NCI-H187 (cell line): ENCODE results near the gene NUP214.
"Not testable (repeated sequence)": the region's sequence is repeated elsewhere in the genome, so short reads cannot be mapped to it uniquely, and the experiment has no call there.

ENCODE experiments used
- DNase-seq, 2 experiments: peaks; one replicate each; lab custom pipeline; 2025; lab: John Stamatoyannopoulos, UW

NUP214 gene

GRCh38 chr9:131116281-131117120 lies 8.9 kb upstream of the NUP214 start:
- DNase-seq = no peak

- DNase-seq = no peak
Measured at GRCh38 chr9:131117121-131117761, 8.1 kb upstream of the NUP214 start.

- DNase-seq = no peak
Measured at GRCh38 chr9:131117762-131118145, 7.6 kb upstream of the NUP214 start.

GRCh38 chr9:131119600-131119999 lies 5.8 kb upstream of the NUP214 start:
- no peak for DNase-seq

GRCh38 chr9:131120620-131121228 lies 4.7 kb upstream of the NUP214 start:
- no peak for DNase-seq

GRCh38 chr9:131121346-131121745 lies 4.0 kb upstream of the NUP214 start:
- no peak for DNase-seq

GRCh38 chr9:131122158-131122557 lies 3.2 kb upstream of the NUP214 start:
- no peak for DNase-seq

GRCh38 chr9:131125038-131125287 lies 423 bp upstream of the NUP214 start:
- no peak for DNase-seq

GRCh38 chr9:131126059-131126426 lies 657 bp downstream of the NUP214 start:
- DNase-seq = no peak

GRCh38 chr9:131129183-131129582 lies 3.8 kb downstream of the NUP214 start:
- no peak for DNase-seq

- DNase-seq = peak in 1 of 2 experiments; percentile 1
Measured at GRCh38 chr9:131138676-131139075, 13.3 kb downstream of the NUP214 start.

- DNase-seq = no peak
Measured at GRCh38 chr9:131140112-131140511, 14.7 kb downstream of the NUP214 start.

- no peak for DNase-seq
Measured at GRCh38 chr9:131140550-131140949, 15.2 kb downstream of the NUP214 start.

- no peak for DNase-seq
Measured at GRCh38 chr9:131142160-131142559, 16.8 kb downstream of the NUP214 start.

GRCh38 chr9:131144201-131144600 lies 18.8 kb downstream of the NUP214 start:
- no peak for DNase-seq

GRCh38 chr9:131145245-131145644 lies 19.9 kb downstream of the NUP214 start:
- DNase-seq = no peak

GRCh38 chr9:131146186-131146585 lies 20.8 kb downstream of the NUP214 start:
- no peak for DNase-seq

- no peak for DNase-seq
Measured at GRCh38 chr9:131148276-131148675, 22.9 kb downstream of the NUP214 start.

GRCh38 chr9:131148966-131149687 lies 23.7 kb downstream of the NUP214 start:
- no peak for DNase-seq

GRCh38 chr9:131149688-131150053 lies 24.3 kb downstream of the NUP214 start:
- DNase-seq = no peak

GRCh38 chr9:131153595-131153994 lies 28.2 kb downstream of the NUP214 start:
- DNase-seq = no peak

GRCh38 chr9:131158673-131159072 lies 33.3 kb downstream of the NUP214 start:
- not testable (repeated sequence) for DNase-seq
